Hematopoietic multipotent progenitor cell treated with erythropoietin and hydrocortisone succinate and interleukin-3 and kit ligand, for 17 days (in vitro differentiated cells): Measurements from ENCODE around the gene RREB1.

Experiments
- DNase-seq: peaks from one replicate; pipeline ENCODE4 v3.0.0-alpha.2; 2015; ENCODE audit warnings: low spot score

RREB1 gene

GRCh38 chr6:7296602-7297001 lies 188.8 kb downstream of the RREB1 start:
- no peak for DNase-seq

DNA sequence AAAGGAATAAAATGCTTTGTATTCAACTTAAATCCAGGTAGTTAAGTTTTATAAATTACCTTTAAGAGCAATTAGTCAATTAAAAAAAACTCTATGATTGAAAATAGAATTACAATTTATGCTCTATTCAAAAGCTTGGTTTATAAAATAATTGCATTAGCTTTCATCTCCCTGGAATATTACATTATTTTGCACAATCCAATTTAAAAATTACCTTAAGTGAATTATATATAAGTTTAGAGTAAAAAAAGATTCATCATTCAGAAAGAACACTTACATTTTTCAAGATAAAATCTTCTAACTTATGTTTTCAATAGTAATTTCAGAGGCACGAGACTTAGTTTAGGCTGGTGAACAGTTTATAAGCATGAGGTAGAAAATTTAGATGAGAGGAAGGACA lies 190.4 kb downstream of the RREB1 start:
- DNase-seq = no peak

- DNase-seq = no peak
Measured at GRCh38 chr6:7300926-7301325, 193.2 kb downstream of the RREB1 start.
